ENCODE results near the gene SLC6A1.

SLC6A1 gene

DNA sequence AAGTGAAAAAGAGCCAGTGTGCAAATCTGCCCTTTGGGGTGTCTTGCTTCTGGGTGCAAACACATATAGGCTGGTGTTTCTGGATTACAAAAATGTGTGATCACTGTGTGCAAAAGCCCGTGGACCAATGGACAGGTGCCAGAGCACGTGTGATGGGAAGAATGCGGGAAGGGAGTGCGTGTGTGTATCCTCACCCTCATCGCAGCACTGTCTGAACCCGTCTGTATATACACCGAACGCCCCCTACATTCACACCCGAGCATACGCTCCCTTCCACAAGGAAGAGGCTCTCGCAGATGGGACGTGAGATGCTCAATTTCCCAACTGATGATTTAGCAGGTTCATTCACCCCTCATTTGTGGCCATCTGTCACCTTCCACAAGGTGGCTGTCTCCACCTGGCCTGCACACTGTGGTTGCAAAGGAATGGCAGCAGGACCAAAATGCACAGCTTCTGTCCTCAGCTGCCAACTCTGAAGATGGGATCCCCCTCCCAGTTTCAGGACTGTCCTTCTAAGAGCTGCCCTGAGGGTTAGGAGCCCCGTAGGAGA, 19.4 kb upstream of the SLC6A1 start:
- ChIA-PET CTCF (interaction anchor here (1.3 to 2.2 kb wide), 2 partner anchors 10 to 26 kb away, joined by 3 to 5 read pairs; no protein-coding TSS in a partner anchor), POLR2A (no interaction called here)
- TF ChIP-seq, protein P1, sequence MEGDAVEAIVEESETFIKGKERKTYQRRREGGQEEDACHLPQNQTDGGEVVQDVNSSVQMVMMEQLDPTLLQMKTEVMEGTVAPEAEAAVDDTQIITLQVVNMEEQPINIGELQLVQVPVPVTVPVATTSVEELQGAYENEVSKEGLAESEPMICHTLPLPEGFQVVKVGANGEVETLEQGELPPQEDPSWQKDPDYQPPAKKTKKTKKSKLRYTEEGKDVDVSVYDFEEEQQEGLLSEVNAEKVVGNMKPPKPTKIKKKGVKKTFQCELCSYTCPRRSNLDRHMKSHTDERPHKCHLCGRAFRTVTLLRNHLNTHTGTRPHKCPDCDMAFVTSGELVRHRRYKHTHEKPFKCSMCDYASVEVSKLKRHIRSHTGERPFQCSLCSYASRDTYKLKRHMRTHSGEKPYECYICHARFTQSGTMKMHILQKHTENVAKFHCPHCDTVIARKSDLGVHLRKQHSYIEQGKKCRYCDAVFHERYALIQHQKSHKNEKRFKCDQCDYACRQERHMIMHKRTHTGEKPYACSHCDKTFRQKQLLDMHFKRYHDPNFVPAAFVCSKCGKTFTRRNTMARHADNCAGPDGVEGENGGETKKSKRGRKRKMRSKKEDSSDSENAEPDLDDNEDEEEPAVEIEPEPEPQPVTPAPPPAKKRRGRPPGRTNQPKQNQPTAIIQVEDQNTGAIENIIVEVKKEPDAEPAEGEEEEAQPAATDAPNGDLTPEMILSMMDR (IDR thresholded peaks at IDR 0.05; ENCODE audit: insufficient read depth, low read length, missing control alignments), result no peak

GRCh38 chr3:10974131-10974530, 18.4 kb upstream of the SLC6A1 start:
- CTCF ChIA-PET, result interaction anchor here (1.3 to 2.2 kb wide), 5 partner anchors 9 to 86 kb away, joined by 3 to 5 read pairs (median 3); no protein-coding TSS in a partner anchor
- TF ChIP-seq, protein P1 (IDR thresholded peaks at IDR 0.05; ENCODE audit: insufficient read depth, low read length, missing control alignments), result no peak
- POLR2A ChIA-PET, result no interaction called here
- DNase-seq (ENCODE audit: low read depth, low spot score), result no peak
- H3K4me3 ChIP-seq (ENCODE audit: low read depth, low read length), result no peak overlapping the region

More for the DNA sequence above, 19.4 kb upstream of the SLC6A1 start:
- no peak overlapping the region for H3K4me3 ChIP-seq (ENCODE audit: low read depth, low read length)
- DNase-seq (ENCODE audit: low read depth, low spot score), result no peak

GRCh38 chr3:10974746-10975375, 17.7 kb upstream of the SLC6A1 start:
- TF ChIP-seq, protein P1 (IDR thresholded peaks at IDR 0.05; ENCODE audit: insufficient read depth, low read length, missing control alignments), result no peak
- DNase-seq (ENCODE audit: low read depth, low spot score), result no peak
- CTCF ChIA-PET, result interaction anchor here (1.4 to 2.2 kb wide), 4 partner anchors 8 to 85 kb away, joined by 3 to 5 read pairs (median 4); no protein-coding TSS in a partner anchor
- POLR2A ChIA-PET, result no interaction called here
- no peak overlapping the region for H3K4me3 ChIP-seq (ENCODE audit: low read depth, low read length)

GRCh38 chr3:10975695-10976234, 16.8 kb upstream of the SLC6A1 start:
- CTCF ChIA-PET, result interaction anchor here (1.5 kb wide), 1 partner anchor 84 kb away, joined by 4 read pairs; no protein-coding TSS in a partner anchor
- no peak for DNase-seq (ENCODE audit: low read depth, low spot score)
- H3K4me3 ChIP-seq (ENCODE audit: low read depth, low read length), result no peak overlapping the region
- TF ChIP-seq, protein P1 (IDR thresholded peaks at IDR 0.05; ENCODE audit: insufficient read depth, low read length, missing control alignments), result no peak
- POLR2A ChIA-PET, result no interaction called here

DNA sequence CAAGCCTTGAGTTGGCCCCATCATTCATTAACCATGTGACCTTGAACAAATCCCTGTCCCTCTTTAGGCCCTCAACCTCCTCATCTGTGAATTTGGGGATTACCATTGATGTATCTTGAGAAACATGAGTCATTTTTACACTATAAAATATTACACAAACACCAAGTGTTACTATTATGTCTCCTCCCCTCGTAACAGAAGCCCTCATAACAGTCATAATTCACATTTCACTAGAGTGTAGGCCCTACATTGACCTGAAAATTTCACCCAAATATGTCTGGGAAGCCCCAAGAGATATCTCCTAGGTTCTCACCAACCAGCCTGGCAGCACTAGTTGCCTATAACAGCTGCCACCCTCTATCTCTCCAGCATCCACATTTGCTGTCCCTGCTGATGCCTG, 15.8 kb upstream of the SLC6A1 start:
- no peak for DNase-seq (ENCODE audit: low read depth, low spot score)
- no peak overlapping the region for H3K4me3 ChIP-seq (ENCODE audit: low read depth, low read length)
- ChIA-PET POLR2A (no interaction called here), CTCF (interaction anchor here (1.3 kb wide), 1 partner anchor 33 kb away, joined by 3 read pairs; no protein-coding TSS in a partner anchor)
- TF ChIP-seq, protein P1 (IDR thresholded peaks at IDR 0.05; ENCODE audit: insufficient read depth, low read length, missing control alignments), result no peak

- POLR2A ChIA-PET, result no interaction called here
- no peak overlapping the region for H3K4me3 ChIP-seq (ENCODE audit: low read depth, low read length)
- TF ChIP-seq, protein P1 (IDR thresholded peaks at IDR 0.05; ENCODE audit: insufficient read depth, low read length, missing control alignments), result no peak
- DNase-seq (ENCODE audit: low read depth, low spot score), result peak; percentile 31
- CTCF ChIA-PET, result interaction anchor here (1.0 to 1.3 kb wide), 3 partner anchors 10 to 35 kb away, joined by 3 to 4 read pairs (median 3); no protein-coding TSS in a partner anchor
Observed at GRCh38 chr3:10977892-10978510, 14.5 kb upstream of the SLC6A1 start.
